GM19468 (cell line): Measurements from ENCODE around the gene ANKRD42.
"Not testable (repeated sequence)": the region's sequence is repeated elsewhere in the genome, so short reads cannot be mapped to it uniquely, and the experiment has no call there.

ENCODE experiments used
- ATAC-seq: cut with Tn5 transposase; IDR thresholded peaks from one replicate; pipeline ENCODE4 v1.9.1; 2021; ENCODE audit warnings: mild to moderate bottlenecking, moderate library complexity, moderate number of reproducible peaks; ENCODE audit not compliant: unreplicated experiment; ENCODE audit errors: extremely low read depth

Gene ANKRD42

GRCh38 chr11:83223457-83223856 is 29.9 kb downstream of the ANKRD42 start:
- no peak for ATAC-seq

- no peak for ATAC-seq
These were observed 42.3 kb downstream of the ANKRD42 start for GRCh38 chr11:83235825-83236224.

GRCh38 chr11:83238111-83238510 is 44.6 kb downstream of the ANKRD42 start:
- ATAC-seq: no peak

- ATAC-seq: no peak
These were observed 47.9 kb downstream of the ANKRD42 start for GRCh38 chr11:83241291-83241946.

GRCh38 chr11:83249445-83249844 is 55.9 kb downstream of the ANKRD42 start:
- no peak for ATAC-seq

GRCh38 chr11:83249972-83250593 is 56.6 kb downstream of the ANKRD42 start:
- peak; percentile 44 for ATAC-seq

GRCh38 chr11:83252266-83252665 is 58.8 kb downstream of the ANKRD42 start:
- no peak for ATAC-seq

GRCh38 chr11:83252941-83253340 is 59.4 kb downstream of the ANKRD42 start:
- ATAC-seq: no peak

- no peak for ATAC-seq
These were observed 61.9 kb downstream of the ANKRD42 start for GRCh38 chr11:83255366-83255765.

GRCh38 chr11:83256602-83257340 is 63.3 kb downstream of the ANKRD42 start:
- no peak for ATAC-seq

GRCh38 chr11:83257761-83258168 is 64.3 kb downstream of the ANKRD42 start:
- ATAC-seq: no peak

GRCh38 chr11:83259559-83259958 is 66.0 kb downstream of the ANKRD42 start:
- ATAC-seq: no peak

- no peak for ATAC-seq
These were observed 71.8 kb downstream of the ANKRD42 start for GRCh38 chr11:83265331-83265730.

- ATAC-seq: not testable (repeated sequence)
These were observed 75.6 kb downstream of the ANKRD42 start for GRCh38 chr11:83269080-83269479.

GRCh38 chr11:83271734-83272133 is 78.2 kb downstream of the ANKRD42 start:
- not testable (repeated sequence) for ATAC-seq

GRCh38 chr11:83272627-83273026 is 79.1 kb downstream of the ANKRD42 start:
- ATAC-seq: no peak

GRCh38 chr11:83275888-83276641 is 82.6 kb downstream of the ANKRD42 start:
- no peak for ATAC-seq

GRCh38 chr11:83278351-83278750 is 84.8 kb downstream of the ANKRD42 start:
- ATAC-seq: no peak

GRCh38 chr11:83280256-83280655 is 86.7 kb downstream of the ANKRD42 start:
- no peak for ATAC-seq

- ATAC-seq: no peak
These were observed 88.7 kb downstream of the ANKRD42 start for GRCh38 chr11:83282084-83282716.
